GM08714 (cell line): ENCODE measurements around the gene DIP2C.
A peak's percentile ranks its signal among the peaks of the same experiment; 100 is the strongest.
"Not testable (repeated sequence)": the region's sequence is repeated elsewhere in the genome, so short reads cannot be mapped to it uniquely, and the experiment has no call there.

Source experiments
- H3K4me3 ChIP-seq: fragments of 200-500 bp; sonication (Bioruptor generic); 2 replicates; pipeline ENCODE4 v1.5.1; 2014; ENCODE audit warnings: mild to moderate bottlenecking, low read length, inconsistent platforms
- ZNF274 ChIP-seq: IDR thresholded peaks from 2 replicates; pipeline ENCODE4 v1.6.1; 2012; ENCODE audit warnings: mild to moderate bottlenecking, low read depth, low read length

The DIP2C gene

GRCh38 chr10:311901-312665, 377.4 kb downstream of the DIP2C start:
- no peak overlapping the region; the same call in 1 of the 2 replicates for H3K4me3 ChIP-seq
- TF ChIP-seq ZNF274: no peak

- TF ChIP-seq ZNF274: no peak
- H3K4me3 ChIP-seq: no peak overlapping the region
These were observed 378.4 kb downstream of the DIP2C start for GRCh38 chr10:310976-311639.

- H3K4me3 ChIP-seq: no peak overlapping the region
- no peak for TF ChIP-seq ZNF274
These were observed 379.1 kb downstream of the DIP2C start for GRCh38 chr10:310371-310770.

GRCh38 chr10:308572-309085, 380.8 kb downstream of the DIP2C start:
- no peak for TF ChIP-seq ZNF274
- H3K4me3 ChIP-seq: no peak overlapping the region

DNA sequence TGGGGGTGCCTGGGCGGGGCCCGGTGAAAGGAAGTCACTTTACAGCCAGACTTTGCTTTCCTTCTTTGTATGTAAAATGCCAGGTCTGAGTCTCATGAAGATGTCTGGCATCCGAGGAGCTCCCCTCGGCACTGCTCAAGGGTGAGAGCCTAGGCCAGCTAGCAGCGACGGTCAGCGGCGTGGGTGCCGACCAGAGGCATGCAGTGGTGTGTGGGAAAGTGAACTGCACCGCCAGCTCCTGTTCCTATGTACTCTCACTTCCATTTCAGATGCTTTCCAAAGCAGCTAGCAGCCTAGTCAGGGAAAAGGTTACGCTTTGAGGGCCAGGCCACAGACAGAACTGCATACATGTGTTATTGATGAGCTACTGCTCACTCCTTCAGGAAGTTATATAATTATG, 381.4 kb downstream of the DIP2C start:
- TF ChIP-seq ZNF274: no peak
- H3K4me3 ChIP-seq: no peak overlapping the region

DNA sequence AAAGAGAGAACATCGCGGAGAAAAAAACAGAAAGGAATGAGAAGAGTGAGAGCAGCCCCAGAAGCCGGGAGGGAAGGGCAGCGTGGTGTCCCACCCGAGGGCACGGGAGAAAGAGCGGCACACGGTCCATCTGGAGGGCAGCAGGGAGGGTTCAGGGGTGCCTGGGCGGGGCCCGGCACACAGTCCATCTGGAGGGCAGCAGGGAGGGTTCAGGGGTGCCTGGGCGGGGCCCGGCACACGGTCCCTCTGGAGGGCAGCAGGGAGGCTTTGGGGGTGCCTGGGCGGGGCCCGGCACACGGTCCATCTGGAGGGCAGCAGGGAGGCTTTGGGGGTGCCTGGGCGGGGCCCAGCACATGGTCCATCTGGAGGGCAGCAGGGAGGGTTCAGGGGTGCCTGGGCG, 381.8 kb downstream of the DIP2C start:
- TF ChIP-seq ZNF274: no peak
- no peak overlapping the region for H3K4me3 ChIP-seq

DNA sequence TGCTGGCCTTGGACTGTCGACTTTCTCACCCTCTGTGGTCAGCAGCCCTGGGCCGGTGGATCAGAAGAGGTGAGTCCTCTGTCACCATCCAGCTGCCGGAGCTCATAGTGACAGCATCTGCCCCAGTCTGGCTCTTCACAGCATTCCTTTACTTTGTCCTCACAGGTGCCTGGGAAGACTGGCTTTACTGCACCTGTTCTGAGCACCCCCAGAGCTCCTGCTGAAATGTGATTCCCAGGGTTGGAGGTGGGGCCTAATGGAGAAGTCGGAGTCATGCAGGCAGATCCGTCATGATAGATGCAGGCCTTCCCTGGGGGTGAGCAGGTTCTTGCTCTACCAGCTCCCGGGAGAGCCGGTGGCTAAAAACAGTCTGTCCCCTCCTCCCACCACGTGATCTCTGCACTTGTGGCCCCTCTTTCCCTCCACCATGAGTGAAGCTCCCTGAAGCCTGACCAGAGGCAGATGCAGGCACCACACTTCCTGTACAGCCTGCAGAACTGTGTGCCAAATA, 382.7 kb downstream of the DIP2C start:
- no peak for TF ChIP-seq ZNF274
- no peak overlapping the region; the same call in 1 of the 2 replicates for H3K4me3 ChIP-seq

- TF ChIP-seq ZNF274: no peak
- no peak overlapping the region; the same call in 1 of the 2 replicates for H3K4me3 ChIP-seq
These were observed 383.3 kb downstream of the DIP2C start for GRCh38 chr10:306007-306674.

DNA sequence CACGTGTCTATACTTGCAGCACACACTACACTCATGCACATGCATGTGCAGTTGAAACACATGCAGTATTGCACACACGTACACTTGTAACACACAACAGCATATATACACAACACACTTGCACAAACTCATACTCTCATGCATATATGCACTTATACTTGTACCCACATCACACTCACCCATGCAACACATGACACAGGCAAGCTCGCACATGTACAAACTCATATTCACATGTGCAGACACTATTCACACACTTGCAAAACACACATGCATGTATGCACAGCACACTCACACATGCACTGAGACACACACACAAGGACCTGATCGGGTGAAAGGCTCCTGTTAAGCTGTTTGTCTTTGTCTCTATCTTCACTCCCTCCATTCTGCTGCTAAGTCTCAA, 384.4 kb downstream of the DIP2C start:
- TF ChIP-seq ZNF274: no peak

GRCh38 chr10:301536-301935, 387.9 kb downstream of the DIP2C start:
- no peak for TF ChIP-seq ZNF274

More for the DNA sequence above, 384.4 kb downstream of the DIP2C start:
- H3K4me3 ChIP-seq: no peak overlapping the region

DNA sequence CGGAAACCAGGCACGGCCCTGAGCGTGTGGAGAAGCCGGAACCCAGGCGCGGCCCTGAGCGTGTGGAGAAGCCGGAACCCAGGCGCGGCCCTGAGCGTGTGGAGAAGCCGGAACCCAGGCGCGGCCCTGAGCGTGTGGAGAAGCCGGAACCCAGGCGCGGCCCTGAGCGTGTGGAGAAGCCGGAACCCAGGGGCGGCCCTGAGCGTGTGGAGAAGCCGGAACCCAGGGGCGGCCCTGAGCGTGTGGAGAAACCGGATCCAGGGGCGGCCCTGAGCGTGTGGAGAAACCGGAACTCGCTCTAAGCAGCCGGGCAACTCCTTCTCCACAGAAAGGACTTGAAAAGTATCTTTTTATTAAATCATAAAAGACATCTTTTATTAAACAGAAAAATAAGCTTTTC, 388.9 kb downstream of the DIP2C start:
- not testable (repeated sequence) for H3K4me3 ChIP-seq

More at GRCh38 chr10:301536-301935, 387.9 kb downstream of the DIP2C start:
- no peak overlapping the region for H3K4me3 ChIP-seq

GRCh38 chr10:299969-300368, 389.5 kb downstream of the DIP2C start:
- peak overlapping the region; percentile 51; the same call in 1 of the 2 replicates for H3K4me3 ChIP-seq
- TF ChIP-seq ZNF274: no peak

DNA sequence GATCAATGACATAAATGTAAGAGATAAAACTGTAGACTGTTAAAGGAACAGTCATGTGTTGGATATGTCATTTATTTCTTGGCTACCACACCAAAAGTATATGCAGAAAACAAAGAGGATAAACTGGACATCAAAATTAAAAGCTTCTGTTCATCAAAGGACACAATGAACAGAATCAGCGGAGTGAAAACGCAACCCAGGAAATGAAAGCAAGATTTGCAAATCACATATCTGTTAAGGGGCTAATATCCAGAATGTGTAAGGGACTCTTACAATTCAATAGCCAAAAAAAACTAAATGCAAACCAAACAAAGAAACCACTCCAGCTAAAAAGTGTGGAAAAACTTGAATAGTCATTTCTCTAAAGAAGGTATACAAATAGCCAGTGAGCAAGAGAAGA, 390.0 kb downstream of the DIP2C start:
- TF ChIP-seq ZNF274: no peak
- H3K4me3 ChIP-seq: peak overlapping the region; percentile 51; the same call in 1 of the 2 replicates

DNA sequence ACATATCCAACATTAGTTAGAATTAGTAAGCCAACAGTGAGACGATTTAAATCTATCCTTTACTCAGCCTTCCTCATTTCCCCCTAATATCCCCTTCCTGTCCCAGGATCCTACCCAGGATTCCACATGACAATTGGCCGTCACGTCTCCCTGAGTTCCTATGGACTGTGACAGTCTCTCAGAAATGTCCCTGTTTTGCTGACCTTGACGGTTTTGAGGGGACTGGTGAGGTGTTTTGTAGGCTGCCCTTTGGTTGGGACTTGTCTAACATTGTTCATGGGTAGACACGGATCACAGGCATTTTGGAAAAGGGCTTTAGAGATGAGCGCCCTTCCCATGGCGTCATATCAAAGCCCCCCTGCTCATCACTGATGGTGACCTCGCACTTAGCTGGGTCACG, 391.4 kb downstream of the DIP2C start:
- no peak for TF ChIP-seq ZNF274
- H3K4me3 ChIP-seq: no peak overlapping the region
